Sigmoid colon (tissue), 7 donors: ENCODE measurements around the gene HDAC3. TPM values are rescaled to one million over a fixed set of nuclear protein-coding genes. Genes with fewer than 3 reads are reported as not detected.
A peak's percentile ranks its signal among the peaks of the same experiment; 100 is the strongest.

ENCODE experiments used
- DNase-seq: peaks from one replicate; pipeline ENCODE4 v3.0.0-alpha.2; 2019
- H3K27ac ChIP-seq, 4 donors: fragments of 200-600 bp; sonication (generic); one replicate each; pipeline ENCODE4 v1.5.1; 2016 to 2019; ENCODE audit warnings: mild to moderate bottlenecking in 1 of 4
- H3K27me3 ChIP-seq, 3 donors: fragments of 200-600 bp; sonication (generic); one replicate each; pipeline ENCODE4 v1.5.1; 2019; ENCODE audit warnings: mild to moderate bottlenecking in 1 of 3
- H3K36me3 ChIP-seq, 4 donors: fragments of 200-600 bp; sonication (generic); one replicate each; pipeline ENCODE4 v1.5.1; 2016 to 2019
- H3K4me1 ChIP-seq, 4 donors: fragments of 200-600 bp; sonication (generic); one replicate each; pipeline ENCODE4 v1.5.1; 2017 to 2019
- H3K4me3 ChIP-seq, 4 donors: fragments of 200-600 bp; sonication (generic); one replicate each; pipeline ENCODE4 v1.5.1; 2017 to 2019; ENCODE audit warnings: mild to moderate bottlenecking in 2 of 4, moderate library complexity in 1 of 4
- H3K9me3 ChIP-seq, 4 donors: fragments of 200-600 bp in 3 of 4; sonication (generic) in 3 of 4; one replicate each; pipeline versions ENCODE4 v1.5.1 to v1.6.1; 2013 to 2019
- EP300 ChIP-seq, 4 donors: sonication (generic); formaldehyde crosslinking; IDR thresholded peaks; one replicate each; pipeline ENCODE4 v1.6.1; 2017; ENCODE audit warnings: antibody characterized with exemption in 4 of 4
- POLR2A ChIP-seq, 2 donors: fragments of 450-650 bp; IDR thresholded peaks; one replicate each; pipeline ENCODE4 v1.6.1; 2016; ENCODE audit warnings: antibody characterized with exemption in 2 of 2, mild to moderate bottlenecking in 2 of 2, moderate library complexity in 2 of 2
- POLR2AphosphoS5 ChIP-seq, 4 donors: sonication (generic); formaldehyde crosslinking; IDR thresholded peaks; one replicate each; pipeline ENCODE4 v1.6.1; 2017; ENCODE audit warnings: antibody characterized with exemption in 4 of 4
- WGBS, 2 donors: extraction: QIAGEN DNeasy Blood & Tissue Kit; methylation state at CpG; one replicate each; pipeline ENCODE4 v1.1.7; 2013; 5-methylcytosine and 5-hydroxymethylcytosine counted together
- intact Hi-C: fragments of 100-400 bp; cut with DNase I; formaldehyde crosslinking; loops from one replicate; pipeline ENCODE4 v1.15.1; 2023
- polyA plus RNA-seq, 3 donors: library from polyadenylated mRNA; stranded (reverse); fragments of 200-250 nt; gene quantifications; one replicate each; pipeline ENCODE4 v1.2.3, GENCODE V29; 2013
- total RNA-seq, 4 donors: library from RNA; depleted of rRNA; stranded (reverse); fragments of >200 nt; gene quantifications; one replicate each; pipeline ENCODE4 v1.1.0, GENCODE V29; 2016
- TF ChIP-seq, protein P1 (sequence below), 4 experiments: fragments of 450-650 bp in 3 of 4; fragments of 200-600 bp in 1 of 4; IDR thresholded peaks; one replicate each; pipeline ENCODE4 v1.5.1; 2016 to 2019; ENCODE audit warnings: antibody characterized with exemption in 4 of 4, mild to moderate bottlenecking in 3 of 4, moderate library complexity in 2 of 4
- donor health status: healthy with polysubstance abuse.
- donor health status: Bipolar disorder and iron deficiency.
- donor health status: healthy.

Gene HDAC3
- total and polyA plus RNA-seq, 7 donors: 32.4 to 51.5 (median 38.2) TPM

DNA sequence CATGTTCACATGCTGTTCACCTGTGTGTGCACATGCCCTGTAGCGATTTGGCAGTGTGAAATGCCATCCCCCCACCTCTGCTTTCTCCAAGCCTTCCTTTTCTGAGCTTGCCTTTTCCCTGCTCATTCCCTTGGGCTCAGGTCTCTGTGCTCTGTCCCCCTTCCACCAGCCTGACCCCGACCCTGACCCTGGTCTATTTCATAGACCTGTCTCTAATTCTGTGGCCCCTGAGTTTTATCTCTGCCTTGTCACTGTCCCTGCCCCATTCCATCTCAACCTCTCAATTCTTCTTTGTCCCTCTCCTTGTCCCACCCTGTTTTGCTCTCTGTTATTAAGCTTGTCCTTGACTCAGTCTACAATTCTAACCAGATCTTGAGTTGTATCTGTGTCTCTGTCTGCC is 44.6 kb upstream of the HDAC3 start:
- DNase-seq: no peak
- Histone ChIP-seq H3K9me3 (no peaks in the 10 kb centered on the region), H3K36me3 (no peaks in the 10 kb centered on the region), H3K27ac (peak overlapping the region; percentile 63 to 74 (median 68)), H3K4me1 (peaks cover 0 to 19% (median 16%) of the 10 kb centered on the region in 4 donors), H3K4me3 (peak overlapping the region in 3 of 4 donors; percentile 49 to 63 (median 62)), H3K27me3 (no peaks in the 10 kb centered on the region)
- 58 to 74% methylated on average over 2 of the region's 2 CpGs for WGBS, 2 donors
- TF ChIP-seq EP300 (IDR thresholded peaks at IDR 0.05) (no peak), POLR2A (IDR thresholded peaks at IDR 0.05) (no peak), POLR2AphosphoS5 (IDR thresholded peaks at IDR 0.05) (no peak)
- TF ChIP-seq, protein P1, sequence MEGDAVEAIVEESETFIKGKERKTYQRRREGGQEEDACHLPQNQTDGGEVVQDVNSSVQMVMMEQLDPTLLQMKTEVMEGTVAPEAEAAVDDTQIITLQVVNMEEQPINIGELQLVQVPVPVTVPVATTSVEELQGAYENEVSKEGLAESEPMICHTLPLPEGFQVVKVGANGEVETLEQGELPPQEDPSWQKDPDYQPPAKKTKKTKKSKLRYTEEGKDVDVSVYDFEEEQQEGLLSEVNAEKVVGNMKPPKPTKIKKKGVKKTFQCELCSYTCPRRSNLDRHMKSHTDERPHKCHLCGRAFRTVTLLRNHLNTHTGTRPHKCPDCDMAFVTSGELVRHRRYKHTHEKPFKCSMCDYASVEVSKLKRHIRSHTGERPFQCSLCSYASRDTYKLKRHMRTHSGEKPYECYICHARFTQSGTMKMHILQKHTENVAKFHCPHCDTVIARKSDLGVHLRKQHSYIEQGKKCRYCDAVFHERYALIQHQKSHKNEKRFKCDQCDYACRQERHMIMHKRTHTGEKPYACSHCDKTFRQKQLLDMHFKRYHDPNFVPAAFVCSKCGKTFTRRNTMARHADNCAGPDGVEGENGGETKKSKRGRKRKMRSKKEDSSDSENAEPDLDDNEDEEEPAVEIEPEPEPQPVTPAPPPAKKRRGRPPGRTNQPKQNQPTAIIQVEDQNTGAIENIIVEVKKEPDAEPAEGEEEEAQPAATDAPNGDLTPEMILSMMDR (IDR thresholded peaks at IDR 0.05): no peak
- intact Hi-C loops: no loop called here

DNA sequence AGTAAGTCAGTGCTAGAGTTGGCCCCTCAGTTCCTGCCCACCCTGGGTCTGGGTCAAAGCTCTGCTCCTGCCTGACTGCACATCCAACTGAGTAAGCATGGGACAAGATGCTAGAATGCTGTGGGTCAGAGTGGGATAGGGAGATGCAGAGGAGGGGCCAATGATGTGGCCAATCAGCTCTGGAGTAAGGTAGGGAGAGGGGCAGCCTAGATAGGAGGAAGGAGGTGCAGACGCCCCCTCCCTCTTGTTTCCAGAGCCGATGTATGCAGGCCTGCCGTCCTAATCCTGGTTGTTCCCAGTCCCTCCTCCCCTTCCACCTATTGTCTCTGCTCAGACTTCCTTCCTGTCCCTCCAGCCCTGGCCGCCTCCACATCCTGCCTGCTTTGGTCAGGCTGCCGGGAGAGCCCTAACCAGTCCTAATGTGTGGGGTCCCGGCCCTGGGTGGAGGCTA is 44.1 kb upstream of the HDAC3 start:
- DNase-seq: no peak
- H3K4me1 ChIP-seq: peaks cover 0 to 19% (median 16%) of the 10 kb centered on the region in 4 donors
- TF ChIP-seq, protein P1 (IDR thresholded peaks at IDR 0.05): no peak
- TF ChIP-seq POLR2A (IDR thresholded peaks at IDR 0.05) (no peak), POLR2AphosphoS5 (IDR thresholded peaks at IDR 0.05) (no peak), EP300 (IDR thresholded peaks at IDR 0.05) (no peak)
- H3K36me3 ChIP-seq: no peaks in the 10 kb centered on the region
- no peaks in the 10 kb centered on the region for H3K9me3 ChIP-seq
- 55 to 63% methylated on average over 6 of the region's 6 CpGs for WGBS, 2 donors
- no peaks in the 10 kb centered on the region for H3K27me3 ChIP-seq
- peak overlapping the region; percentile 63 to 74 (median 68) for H3K27ac ChIP-seq
- intact Hi-C loops: no loop called here
- H3K4me3 ChIP-seq: peak overlapping the region in 2 of 4 donors; percentile 62 to 63

DNA sequence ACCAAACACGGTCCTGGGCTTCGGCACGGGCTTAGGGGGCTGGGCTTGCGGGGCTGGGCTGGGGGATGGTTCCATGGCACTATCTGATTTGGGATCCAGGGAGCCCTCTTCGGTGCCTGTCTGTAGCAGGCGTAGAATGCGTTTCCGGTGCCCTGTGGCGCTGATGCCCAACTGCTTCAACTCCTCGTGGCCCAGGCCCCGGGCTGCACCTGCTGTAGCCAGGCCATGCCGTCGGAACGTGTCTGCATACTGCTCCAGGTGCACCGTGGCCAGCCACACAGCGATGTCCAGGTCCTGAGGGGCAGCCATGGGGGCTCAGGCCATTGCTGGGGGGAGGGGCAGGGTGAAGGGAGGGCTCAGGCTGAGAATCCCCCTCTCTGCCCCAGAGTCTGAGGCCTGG is 43.5 kb upstream of the HDAC3 start:
- Histone ChIP-seq H3K4me1 (peaks cover 0 to 19% (median 16%) of the 10 kb centered on the region in 4 donors), H3K4me3 (no peak overlapping the region), H3K36me3 (no peaks in the 10 kb centered on the region), H3K27me3 (no peaks in the 10 kb centered on the region), H3K9me3 (no peaks in the 10 kb centered on the region), H3K27ac (no peak overlapping the region)
- TF ChIP-seq, protein P1 (IDR thresholded peaks at IDR 0.05): no peak
- TF ChIP-seq POLR2AphosphoS5 (IDR thresholded peaks at IDR 0.05): no peak
- TF ChIP-seq POLR2A (IDR thresholded peaks at IDR 0.05): no peak
- TF ChIP-seq EP300 (IDR thresholded peaks at IDR 0.05): no peak
- intact Hi-C loops: no loop called here
- no peak for DNase-seq
- WGBS, 2 donors: 93% methylated on average over 16 of the region's 16 CpGs

DNA sequence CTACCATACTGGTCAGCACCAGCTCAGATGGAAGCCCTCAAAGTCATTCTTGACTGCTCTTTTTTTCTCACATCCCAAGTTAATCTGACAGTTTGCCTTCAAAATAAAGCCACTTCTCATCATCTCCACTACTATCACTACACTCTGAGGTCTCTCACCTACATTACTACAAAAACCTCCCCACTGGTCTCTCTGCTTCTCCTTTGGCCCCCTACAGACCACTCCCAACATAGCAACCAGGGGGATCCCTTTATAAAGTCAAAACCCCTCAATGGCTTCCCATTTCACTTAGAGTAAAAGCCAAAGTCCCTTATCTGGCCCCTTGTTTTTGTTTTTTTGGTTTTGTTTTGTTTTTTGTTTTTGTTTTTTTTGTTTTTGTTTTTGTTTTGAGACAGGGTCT is 40.8 kb upstream of the HDAC3 start:
- H3K4me3 ChIP-seq: no peak overlapping the region
- no peak for DNase-seq
- TF ChIP-seq, protein P1 (IDR thresholded peaks at IDR 0.05): no peak
- TF ChIP-seq POLR2AphosphoS5 (IDR thresholded peaks at IDR 0.05): no peak
- TF ChIP-seq POLR2A (IDR thresholded peaks at IDR 0.05): no peak
- TF ChIP-seq EP300 (IDR thresholded peaks at IDR 0.05): no peak
- H3K27ac ChIP-seq: no peak overlapping the region
- no peaks in the 10 kb centered on the region for H3K27me3 ChIP-seq
- peaks cover 0 to 16% (median 14%) of the 10 kb centered on the region in 4 donors for H3K4me1 ChIP-seq
- intact Hi-C loops: no loop called here
- H3K9me3 ChIP-seq: no peaks in the 10 kb centered on the region
- no peaks in the 10 kb centered on the region for H3K36me3 ChIP-seq

DNA sequence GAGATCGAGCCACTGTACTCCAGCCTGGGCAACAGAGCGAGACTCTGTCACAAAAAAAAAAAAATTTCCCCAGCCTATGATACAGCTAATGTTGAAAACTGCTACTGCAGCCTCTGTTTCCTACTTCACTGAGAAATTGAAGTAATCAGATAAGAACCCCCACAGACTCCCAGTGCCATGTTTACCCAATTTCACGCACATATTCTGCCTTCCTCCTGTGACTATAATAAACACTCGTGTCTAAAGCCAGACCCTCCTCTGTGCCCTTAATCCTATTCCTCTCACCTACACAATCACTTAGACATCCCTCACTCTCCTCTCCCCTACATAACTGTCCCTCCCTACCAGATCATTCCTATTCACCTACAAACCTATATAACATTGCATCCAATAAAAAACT is 39.0 kb upstream of the HDAC3 start:
- Histone ChIP-seq H3K27me3 (no peaks in the 10 kb centered on the region), H3K9me3 (no peaks in the 10 kb centered on the region), H3K4me3 (no peak overlapping the region), H3K27ac (no peak overlapping the region), H3K36me3 (no peaks in the 10 kb centered on the region), H3K4me1 (no peaks in the 10 kb centered on the region)
- TF ChIP-seq, protein P1 (IDR thresholded peaks at IDR 0.05): no peak
- TF ChIP-seq EP300 (IDR thresholded peaks at IDR 0.05): no peak
- no peak for TF ChIP-seq POLR2AphosphoS5 (IDR thresholded peaks at IDR 0.05)
- TF ChIP-seq POLR2A (IDR thresholded peaks at IDR 0.05): no peak
- intact Hi-C loops: no loop called here
- DNase-seq: no peak
- 91 to 93% methylated on average over 4 of the region's 4 CpGs for WGBS, 2 donors
